MM.1S (cell line): ENCODE data around the gene NXPH2.

Experiments used
- DNase-seq: peaks from one replicate; pipeline ENCODE4 v3.0.0-alpha.2; 2015
- H2AFZ ChIP-seq: fragments of 300-600 bp; sonication (generic); 2 replicates; pipeline ENCODE4 v1.6.0; 2016; ENCODE audit warnings: antibody characterized with exemption, low read length
- H3F3A ChIP-seq: fragments of 300-600 bp; sonication (generic); 2 replicates; pipeline ENCODE4 v1.6.1; 2016; ENCODE audit warnings: mild to moderate bottlenecking, antibody characterized with exemption, low read length, moderate library complexity, mixed read lengths; ENCODE audit not compliant: insufficient read depth
- H3K27ac ChIP-seq: fragments of 300-600 bp; sonication (generic); 2 replicates; pipeline ENCODE4 v1.5.1; 2016; ENCODE audit warnings: mild to moderate bottlenecking, low read length
- H3K27me3 ChIP-seq: fragments of 300-600 bp; sonication (generic); replicated peaks from 2 replicates; pipeline ENCODE4 v1.6.0; 2016; ENCODE audit warnings: low read length; ENCODE audit not compliant: insufficient read depth
- H3K36me3 ChIP-seq: fragments of 300-600 bp; sonication (generic); replicated peaks from 2 replicates; pipeline ENCODE4 v1.6.1; 2016; ENCODE audit warnings: mild to moderate bottlenecking, low read length, mixed read lengths; ENCODE audit not compliant: insufficient read depth
- H3K4me1 ChIP-seq: fragments of 300-600 bp; sonication (generic); 2 replicates; pipeline ENCODE4 v1.6.1; 2016; ENCODE audit warnings: low read length, mixed read lengths
- H3K4me2 ChIP-seq: fragments of 300-600 bp; sonication (generic); 2 replicates; pipeline ENCODE4 v1.6.0; 2016; ENCODE audit warnings: low read depth, low read length
- H3K4me3 ChIP-seq: fragments of 300-600 bp; sonication (generic); 2 replicates; pipeline ENCODE4 v1.5.1; 2016; ENCODE audit warnings: low read length, mixed read lengths
- H3K79me2 ChIP-seq: fragments of 300-600 bp; sonication (generic); 2 replicates; pipeline ENCODE4 v1.6.1; 2016; ENCODE audit warnings: mixed run types, low read length, mixed read lengths
- H3K9ac ChIP-seq: fragments of 300-600 bp; sonication (generic); 2 replicates; pipeline ENCODE4 v1.6.1; 2016; ENCODE audit warnings: low read length, mixed read lengths
- H3K9me2 ChIP-seq: fragments of 300-600 bp; sonication (generic); replicated peaks from 2 replicates; pipeline ENCODE4 v1.6.1; 2016; ENCODE audit warnings: mild to moderate bottlenecking, low read length, mixed read lengths; ENCODE audit not compliant: insufficient read depth
- H3K9me3 ChIP-seq: fragments of 300-600 bp; sonication (generic); replicated peaks from 2 replicates; pipeline ENCODE4 v1.6.1; 2016; ENCODE audit warnings: mild to moderate bottlenecking, low read length, mixed read lengths; ENCODE audit not compliant: insufficient read depth
- H4K20me1 ChIP-seq: fragments of 300-600 bp; sonication (generic); 2 replicates; pipeline ENCODE4 v1.6.1; 2016; ENCODE audit warnings: mild to moderate bottlenecking, low read length, moderate library complexity, mixed read lengths; ENCODE audit not compliant: insufficient read depth
- CTCF ChIP-seq: fragments of 300-600 bp; sonication (generic); IDR thresholded peaks from 2 replicates; pipeline ENCODE4 v1.5.1; 2016; ENCODE audit warnings: antibody characterized with exemption, low read length, mixed read lengths
- EZH2 ChIP-seq: fragments of 300-600 bp; sonication (generic); optimal IDR thresholded peaks from 2 replicates; pipeline ENCODE3; 2017; ENCODE audit warnings: low read depth, mild to moderate bottlenecking, antibody characterized with exemption, low read length, mixed read lengths
- EZH2phosphoT487 ChIP-seq: fragments of 300-600 bp; sonication (generic); IDR thresholded peaks from 2 replicates; pipeline ENCODE4 v1.6.1; 2018; ENCODE audit warnings: antibody characterized with exemption, low read length

The NXPH2 gene

DNA sequence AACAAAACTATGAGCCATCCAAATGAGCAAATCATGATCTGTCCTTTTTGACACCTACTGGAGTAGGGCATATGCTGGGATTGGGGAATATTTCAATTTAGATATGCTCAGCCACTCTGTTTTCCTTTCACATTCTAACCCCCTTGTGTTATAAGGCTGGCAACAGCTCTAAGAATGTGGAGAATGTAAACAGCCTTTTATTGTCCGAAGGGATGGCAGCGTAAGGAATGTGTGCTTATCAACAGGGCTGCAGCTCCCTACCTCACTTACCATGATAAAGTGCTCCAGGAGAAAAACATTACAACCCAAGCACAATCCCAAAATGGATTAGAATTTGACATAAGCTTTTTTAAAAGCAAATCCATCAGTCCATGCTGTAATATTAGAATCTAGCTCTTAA is 2.2 kb downstream of the NXPH2 start:
- Histone ChIP-seq H3K36me3 (no peaks in the 10 kb centered on the region), H3F3A (no peaks in the 10 kb centered on the region), H3K27ac (no peak overlapping the region), H3K27me3 (no peaks in the 10 kb centered on the region), H3K79me2 (no peaks in the 10 kb centered on the region), H3K9me3 (no peaks in the 10 kb centered on the region), H3K4me2 (no peak overlapping the region), H4K20me1 (no peaks in the 10 kb centered on the region), H3K9ac (no peak overlapping the region), H2AFZ (no peak overlapping the region), H3K4me3 (no peak overlapping the region), H3K4me1 (no peaks in the 10 kb centered on the region), H3K9me2 (no peaks in the 10 kb centered on the region)
- TF ChIP-seq EZH2 (no peak), EZH2phosphoT487 (no peak), CTCF (no peak)
- no peak for DNase-seq

DNA sequence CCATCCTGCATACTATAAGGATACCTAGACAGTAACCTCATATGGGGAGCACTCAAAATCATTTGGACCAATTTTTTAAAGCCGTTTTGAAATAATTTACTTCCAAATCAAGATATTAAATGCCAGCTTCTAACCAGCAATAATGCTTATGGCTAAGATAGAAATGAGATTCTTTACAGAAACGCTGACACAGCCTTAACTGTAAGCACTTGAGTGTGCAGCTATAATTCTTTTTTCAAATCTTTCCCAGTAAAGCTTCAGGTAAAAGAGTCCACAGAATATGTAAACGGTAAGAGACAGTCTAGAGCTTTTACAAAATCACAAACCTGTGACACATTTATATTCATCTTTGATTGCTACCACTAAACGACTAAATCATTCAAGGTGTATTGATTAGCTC is 4.5 kb downstream of the NXPH2 start:
- Histone ChIP-seq H3K4me2 (no peak overlapping the region), H3K27me3 (no peaks in the 10 kb centered on the region), H3K9me3 (no peaks in the 10 kb centered on the region)

GRCh38 chr2:138771534-138771933 is 8.7 kb downstream of the NXPH2 start:
- Histone ChIP-seq H3K27ac (no peak overlapping the region), H2AFZ (no peak overlapping the region), H3K4me3 (no peak overlapping the region), H3F3A (no peaks in the 10 kb centered on the region), H3K4me2 (no peak overlapping the region), H4K20me1 (no peaks in the 10 kb centered on the region), H3K4me1 (no peaks in the 10 kb centered on the region), H3K9me3 (no peaks in the 10 kb centered on the region), H3K27me3 (no peaks in the 10 kb centered on the region), H3K9me2 (no peaks in the 10 kb centered on the region), H3K36me3 (no peaks in the 10 kb centered on the region), H3K79me2 (no peaks in the 10 kb centered on the region), H3K9ac (no peak overlapping the region)
- no peak for DNase-seq
- TF ChIP-seq CTCF: no peak
- TF ChIP-seq EZH2phosphoT487: no peak
- no peak for TF ChIP-seq EZH2

More for the DNA sequence above, 4.5 kb downstream of the NXPH2 start:
- H3K9ac ChIP-seq: no peak overlapping the region
- no peaks in the 10 kb centered on the region for H3K79me2 ChIP-seq
- H3K27ac ChIP-seq: no peak overlapping the region
- TF ChIP-seq EZH2: no peak
- no peak for TF ChIP-seq EZH2phosphoT487
- no peak for TF ChIP-seq CTCF
- no peaks in the 10 kb centered on the region for H3K4me1 ChIP-seq
- no peaks in the 10 kb centered on the region for H3F3A ChIP-seq
- no peak for DNase-seq
- H3K9me2 ChIP-seq: no peaks in the 10 kb centered on the region
- no peak overlapping the region for H2AFZ ChIP-seq
- no peaks in the 10 kb centered on the region for H4K20me1 ChIP-seq
- H3K36me3 ChIP-seq: no peaks in the 10 kb centered on the region
- no peak overlapping the region for H3K4me3 ChIP-seq

DNA sequence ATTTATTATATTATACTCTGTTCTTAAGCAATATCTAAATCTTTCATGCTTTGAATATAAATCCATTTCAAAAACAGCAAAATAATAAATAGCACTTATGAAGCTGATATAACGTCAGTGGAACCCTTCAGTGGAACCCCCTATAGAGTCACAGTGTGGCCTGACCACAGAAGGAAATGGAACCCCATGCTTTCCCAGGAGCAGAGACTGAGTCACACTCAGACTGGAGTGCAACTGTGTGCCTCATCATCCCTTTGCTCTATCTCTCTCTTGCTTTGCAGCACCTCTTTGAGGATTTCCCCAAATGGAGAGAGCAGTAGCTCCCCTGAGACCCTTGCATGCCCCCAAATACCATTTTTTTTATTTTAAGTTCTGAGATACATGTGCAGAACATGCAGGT is 13.1 kb downstream of the NXPH2 start:
- TF ChIP-seq EZH2 (no peak), CTCF (no peak)
- Histone ChIP-seq H2AFZ (no peak overlapping the region), H3K27ac (no peak overlapping the region), H3K4me2 (no peak overlapping the region), H3K27me3 (no peaks in the 10 kb centered on the region), H3K9me3 (no peaks in the 10 kb centered on the region), H3F3A (no peaks in the 10 kb centered on the region), H3K79me2 (no peaks in the 10 kb centered on the region), H3K9ac (no peak overlapping the region), H3K36me3 (no peaks in the 10 kb centered on the region), H3K9me2 (no peaks in the 10 kb centered on the region), H4K20me1 (no peaks in the 10 kb centered on the region), H3K4me3 (no peak overlapping the region), H3K4me1 (no peaks in the 10 kb centered on the region)
- DNase-seq: no peak
